Mammary epithelial cell (primary cell): ENCODE results near the gene ATRIP.

Experiments used
- EZH2 ChIP-seq: IDR thresholded peaks from 2 replicates; pipeline ENCODE4 v1.6.1; 2012; ENCODE audit warnings: low read length, inconsistent platforms, borderline replicate concordance
- TF ChIP-seq, protein P1 (sequence below), 2 donors: IDR thresholded peaks in 1 of 2; conservative IDR thresholded peaks in 1 of 2; 2 replicates each; pipeline ENCODE4 v1.5.1; 2011 to 2012; ENCODE audit warnings: inconsistent platforms in 2 of 2, low read length in 2 of 2, mild to moderate bottlenecking in 2 of 2, control low read depth in 1 of 2, low read depth in 1 of 2; ENCODE audit not compliant: insufficient read depth in 1 of 2; ENCODE audit errors: extremely low read depth in 1 of 2

DNA sequence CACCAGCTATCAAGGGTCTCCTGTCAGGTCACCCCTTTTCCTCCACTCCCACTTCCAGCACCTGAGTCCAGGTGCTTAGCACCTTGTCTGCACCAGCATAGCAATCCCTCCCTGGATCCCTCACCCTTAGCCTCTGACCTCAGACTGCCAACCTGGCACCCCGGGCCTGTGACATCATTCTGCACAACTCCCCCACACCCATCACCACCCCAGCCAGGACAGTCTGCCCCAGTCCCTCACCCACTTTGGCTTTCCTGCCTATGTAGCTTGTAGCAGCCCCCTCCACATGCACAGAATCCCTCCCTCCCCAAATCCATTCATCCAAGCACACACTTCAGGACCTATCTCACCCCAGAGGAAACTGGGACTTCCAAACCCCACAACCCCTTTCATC, 15.8 kb upstream of the ATRIP start:
- TF ChIP-seq, protein P1, sequence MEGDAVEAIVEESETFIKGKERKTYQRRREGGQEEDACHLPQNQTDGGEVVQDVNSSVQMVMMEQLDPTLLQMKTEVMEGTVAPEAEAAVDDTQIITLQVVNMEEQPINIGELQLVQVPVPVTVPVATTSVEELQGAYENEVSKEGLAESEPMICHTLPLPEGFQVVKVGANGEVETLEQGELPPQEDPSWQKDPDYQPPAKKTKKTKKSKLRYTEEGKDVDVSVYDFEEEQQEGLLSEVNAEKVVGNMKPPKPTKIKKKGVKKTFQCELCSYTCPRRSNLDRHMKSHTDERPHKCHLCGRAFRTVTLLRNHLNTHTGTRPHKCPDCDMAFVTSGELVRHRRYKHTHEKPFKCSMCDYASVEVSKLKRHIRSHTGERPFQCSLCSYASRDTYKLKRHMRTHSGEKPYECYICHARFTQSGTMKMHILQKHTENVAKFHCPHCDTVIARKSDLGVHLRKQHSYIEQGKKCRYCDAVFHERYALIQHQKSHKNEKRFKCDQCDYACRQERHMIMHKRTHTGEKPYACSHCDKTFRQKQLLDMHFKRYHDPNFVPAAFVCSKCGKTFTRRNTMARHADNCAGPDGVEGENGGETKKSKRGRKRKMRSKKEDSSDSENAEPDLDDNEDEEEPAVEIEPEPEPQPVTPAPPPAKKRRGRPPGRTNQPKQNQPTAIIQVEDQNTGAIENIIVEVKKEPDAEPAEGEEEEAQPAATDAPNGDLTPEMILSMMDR (conservative IDR thresholded peaks at IDR 0.05 in 1 of 2, IDR thresholded peaks at IDR 0.05 in 1 of 2; ENCODE audit: extremely low read depth in 1 of 2, insufficient read depth in 1 of 2, low read depth in 1 of 2, low read length in 2 of 2), result no peak
- TF ChIP-seq EZH2, result no peak
